H1 (cell line): ENCODE measurements around the gene LCN2. TPM values are rescaled to one million over a fixed set of nuclear protein-coding genes. Genes with fewer than 3 reads are reported as not detected.

Experiments
- CHD7 ChIP-seq: fragments of 300-600 bp; sonication (generic); IDR thresholded peaks from 2 replicates; pipeline ENCODE4 v1.7.1; 2012; ENCODE audit warnings: low read length, moderate library complexity, mild to moderate bottlenecking, inconsistent platforms; ENCODE audit not compliant: insufficient replicate concordance
- HDAC2 ChIP-seq, 2 experiments: fragments of 300-600 bp in 1 of 2; sonication (generic) in 1 of 2; IDR thresholded peaks; 2 replicates each; pipeline ENCODE4 v1.6.1; 2011 to 2012; ENCODE audit warnings: low read depth in 2 of 2, low read length in 2 of 2, mild to moderate bottlenecking in 2 of 2, moderate library complexity in 2 of 2, borderline replicate concordance in 1 of 2, inconsistent platforms in 1 of 2
- JUND ChIP-seq: IDR thresholded peaks from 2 replicates; pipeline ENCODE4 v1.6.1; 2011; ENCODE audit warnings: mild to moderate bottlenecking, improper control_type of control experiment, low read length
- NRF1 ChIP-seq: IDR thresholded peaks from 2 replicates; pipeline ENCODE4 v1.6.1; 2011; ENCODE audit warnings: mild to moderate bottlenecking, low read depth, low read length, improper control_type of control experiment
- RNF2 ChIP-seq: fragments of 200-900, 300-1000 bp; sonication (generic); IDR thresholded peaks from 2 replicates; pipeline ENCODE4 v1.7.1; 2016; ENCODE audit warnings: borderline replicate concordance, low read depth, mild to moderate bottlenecking, antibody characterized with exemption, low read length; ENCODE audit not compliant: poor library complexity, severe bottlenecking; ENCODE audit errors: missing control alignments
- SIRT6 ChIP-seq: IDR thresholded peaks from one replicate; pipeline ENCODE4 v1.7.1; 2012; ENCODE audit warnings: low read length, inconsistent platforms
- TAF1 ChIP-seq: IDR thresholded peaks from 2 replicates; pipeline ENCODE4 v1.6.1; 2011; ENCODE audit warnings: mild to moderate bottlenecking, low read depth, low read length
- TEAD4 ChIP-seq: IDR thresholded peaks from 2 replicates; pipeline ENCODE4 v1.6.1; 2012; ENCODE audit warnings: low read depth, low read length, inconsistent platforms, mixed read lengths
- polyA plus RNA-seq, 7 experiments: library from polyadenylated mRNA; depleted of rRNA in 3 of 7; stranded (reverse) in 5 of 7; unstranded in 2 of 7; fragments of >200 nt in 5 of 7; fragments of 200-250 nt in 2 of 7; gene quantifications; 1 replicate in 5 of 7; 2 replicates in 1 of 7; 4 replicates in 1 of 7; pipeline versions ENCODE4 v1.2.1 to v1.2.3, GENCODE V29; 2011 to 2013; ENCODE audit warnings: missing spikeins in 2 of 7, mixed read lengths in 2 of 7
- total RNA-seq: library from RNA; stranded (reverse); fragmentation: NEBNext Ultra II Directional; extraction: Animal tissue kit (Norgen Biotek cat#: 25700); gene quantifications from 2 replicates; pipeline ENCODE4 v1.2.1, GENCODE V29; 2021
- TF ChIP-seq, protein P1 (sequence below), 3 experiments: IDR thresholded peaks; 1 replicate in 2 of 3; 2 replicates in 1 of 3; pipeline versions ENCODE4 v1.5.1 to v1.6.1; 2011; ENCODE audit warnings: low read length in 3 of 3, mild to moderate bottlenecking in 3 of 3, inconsistent platforms in 2 of 3, low read depth in 1 of 3, moderate library complexity in 1 of 3; ENCODE audit not compliant: insufficient read depth in 1 of 3; ENCODE audit errors: control extremely low read depth in 1 of 3

The LCN2 gene
- total and polyA plus RNA-seq, 2 of the 8 experiments (the other 6 are each of a cell fraction or from before 2014, with no cell fraction given): 1.1 to 1.6 TPM

- TF ChIP-seq CHD7 (no peak), NRF1 (no peak), TAF1 (no peak), JUND (no peak), RNF2 (no peak), SIRT6 (no peak), TEAD4 (no peak), HDAC2 (IDR thresholded peaks at IDR 0.05; ENCODE audit: borderline replicate concordance in 1 of 2, low read depth in 2 of 2, low read length in 2 of 2) (no peak)
- TF ChIP-seq, protein P1, sequence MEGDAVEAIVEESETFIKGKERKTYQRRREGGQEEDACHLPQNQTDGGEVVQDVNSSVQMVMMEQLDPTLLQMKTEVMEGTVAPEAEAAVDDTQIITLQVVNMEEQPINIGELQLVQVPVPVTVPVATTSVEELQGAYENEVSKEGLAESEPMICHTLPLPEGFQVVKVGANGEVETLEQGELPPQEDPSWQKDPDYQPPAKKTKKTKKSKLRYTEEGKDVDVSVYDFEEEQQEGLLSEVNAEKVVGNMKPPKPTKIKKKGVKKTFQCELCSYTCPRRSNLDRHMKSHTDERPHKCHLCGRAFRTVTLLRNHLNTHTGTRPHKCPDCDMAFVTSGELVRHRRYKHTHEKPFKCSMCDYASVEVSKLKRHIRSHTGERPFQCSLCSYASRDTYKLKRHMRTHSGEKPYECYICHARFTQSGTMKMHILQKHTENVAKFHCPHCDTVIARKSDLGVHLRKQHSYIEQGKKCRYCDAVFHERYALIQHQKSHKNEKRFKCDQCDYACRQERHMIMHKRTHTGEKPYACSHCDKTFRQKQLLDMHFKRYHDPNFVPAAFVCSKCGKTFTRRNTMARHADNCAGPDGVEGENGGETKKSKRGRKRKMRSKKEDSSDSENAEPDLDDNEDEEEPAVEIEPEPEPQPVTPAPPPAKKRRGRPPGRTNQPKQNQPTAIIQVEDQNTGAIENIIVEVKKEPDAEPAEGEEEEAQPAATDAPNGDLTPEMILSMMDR (IDR thresholded peaks at IDR 0.05; ENCODE audit: control extremely low read depth in 1 of 3, insufficient read depth in 1 of 3, low read depth in 1 of 3, low read length in 3 of 3): no peak
These were observed 20.7 kb downstream of the LCN2 start (continued) for GRCh38 chr9:128169925-128170324.
